ENCODE data around the gene LSS.
A peak's percentile ranks its signal among the peaks of the same experiment; 100 is the strongest.
"Not testable (repeated sequence)": the region's sequence is repeated elsewhere in the genome, so short reads cannot be mapped to it uniquely, and the experiment has no call there.

The LSS gene

DNA sequence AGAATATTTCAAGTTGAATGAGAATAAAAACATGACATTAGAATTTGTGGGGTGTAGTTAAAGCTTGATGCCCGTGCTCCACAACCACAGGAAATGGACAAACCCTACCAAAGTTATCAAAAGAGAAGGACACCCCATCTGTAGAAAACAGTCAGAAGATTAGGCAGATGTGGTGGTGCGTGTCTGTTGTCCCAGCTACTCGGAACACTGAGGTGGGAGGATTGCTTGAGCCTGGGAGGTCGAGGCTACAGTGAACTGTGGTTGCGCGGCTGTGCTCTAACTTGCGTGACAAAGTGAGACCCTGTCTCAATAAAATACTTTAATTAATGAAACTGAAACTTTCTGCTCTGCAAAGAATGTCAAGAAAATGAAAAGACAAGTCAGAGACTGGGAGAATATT is 42.9 kb downstream of the LSS start:
- DNase-seq, result no peak

DNA sequence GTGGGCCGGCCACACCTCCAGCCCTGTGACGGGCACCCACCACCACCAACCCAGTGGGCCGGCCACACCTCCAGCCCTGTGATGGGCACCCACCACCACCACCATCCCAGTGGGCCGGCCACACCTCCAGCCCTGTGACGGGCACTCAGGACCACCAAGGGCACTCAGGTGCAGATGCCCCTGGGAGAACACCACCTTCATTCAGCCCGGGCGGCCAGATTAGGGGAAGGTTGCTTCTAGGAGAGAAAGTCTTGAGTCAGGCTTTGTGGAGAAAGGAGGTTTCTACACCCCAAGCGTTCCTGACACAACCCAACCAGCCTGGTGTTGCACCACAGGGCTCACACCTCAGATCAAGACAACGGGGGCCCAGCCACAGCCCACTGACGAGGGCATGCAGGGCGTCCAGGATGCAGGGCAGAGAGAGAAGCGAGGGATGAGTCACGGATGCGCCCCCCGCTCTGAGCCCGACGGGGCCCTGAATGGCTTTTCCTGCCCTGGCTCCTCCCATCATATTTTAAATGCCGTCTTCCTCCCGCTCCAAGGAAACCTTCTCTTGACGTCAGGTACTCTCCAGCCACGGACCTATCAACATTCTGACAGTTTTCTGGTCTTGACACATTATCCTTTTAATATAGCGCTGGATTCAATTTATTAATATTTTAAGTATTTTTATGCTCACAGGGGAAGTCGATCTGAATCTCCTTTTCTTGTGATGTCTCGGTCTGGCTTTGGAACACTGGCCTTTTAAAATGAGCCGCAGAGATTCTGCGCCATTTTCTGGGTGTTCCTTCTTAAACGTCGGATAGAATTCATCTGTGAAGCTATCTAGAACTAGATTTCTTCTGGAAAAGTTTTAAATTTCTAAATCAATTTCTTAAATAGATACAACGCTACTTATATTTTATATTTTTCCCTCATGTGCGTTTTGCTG is 43.7 kb downstream of the LSS start:
- DNase-seq, result peak; percentile 62

DNA sequence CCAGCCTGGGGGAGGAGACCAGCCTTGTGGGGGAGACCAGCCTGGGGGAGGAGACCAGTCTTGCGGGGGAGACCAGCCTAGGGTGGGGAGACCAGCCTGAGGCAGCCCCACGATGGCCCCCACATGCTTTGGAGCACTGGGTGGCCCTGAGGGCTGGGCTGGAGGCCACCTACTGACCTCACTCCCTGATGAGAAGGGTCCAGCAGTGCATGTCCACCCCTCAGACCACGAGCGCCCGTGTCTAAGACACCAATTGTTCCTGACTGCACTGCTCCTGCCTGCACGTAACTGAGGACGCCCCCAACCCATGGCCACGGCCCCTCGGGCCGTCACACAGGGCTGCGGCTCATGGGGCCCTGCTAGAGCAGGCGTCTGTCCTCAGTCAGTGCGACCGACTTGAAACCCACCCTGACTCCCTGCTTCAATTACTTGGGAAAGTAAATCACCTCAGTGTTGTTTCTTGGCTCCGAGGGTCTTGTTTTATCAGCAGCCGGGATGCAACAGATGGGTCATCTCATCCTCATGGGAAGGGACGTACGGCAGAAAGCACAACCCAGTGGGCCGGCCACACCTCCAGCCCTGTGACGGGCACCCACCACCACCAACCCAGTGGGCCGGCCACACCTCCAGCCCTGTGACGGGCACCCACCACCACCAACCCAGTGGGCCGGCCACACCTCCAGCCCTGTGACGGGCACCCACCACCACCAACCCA is 44.5 kb downstream of the LSS start, which contains the start of gene SPATC1L:
Gene SPATC1L (minus strand): TSS at position 550 of the 715 bp plus-strand sequence. CDS start 1,643 bp downstream, outside the sequence.
- no peak for DNase-seq

DNA sequence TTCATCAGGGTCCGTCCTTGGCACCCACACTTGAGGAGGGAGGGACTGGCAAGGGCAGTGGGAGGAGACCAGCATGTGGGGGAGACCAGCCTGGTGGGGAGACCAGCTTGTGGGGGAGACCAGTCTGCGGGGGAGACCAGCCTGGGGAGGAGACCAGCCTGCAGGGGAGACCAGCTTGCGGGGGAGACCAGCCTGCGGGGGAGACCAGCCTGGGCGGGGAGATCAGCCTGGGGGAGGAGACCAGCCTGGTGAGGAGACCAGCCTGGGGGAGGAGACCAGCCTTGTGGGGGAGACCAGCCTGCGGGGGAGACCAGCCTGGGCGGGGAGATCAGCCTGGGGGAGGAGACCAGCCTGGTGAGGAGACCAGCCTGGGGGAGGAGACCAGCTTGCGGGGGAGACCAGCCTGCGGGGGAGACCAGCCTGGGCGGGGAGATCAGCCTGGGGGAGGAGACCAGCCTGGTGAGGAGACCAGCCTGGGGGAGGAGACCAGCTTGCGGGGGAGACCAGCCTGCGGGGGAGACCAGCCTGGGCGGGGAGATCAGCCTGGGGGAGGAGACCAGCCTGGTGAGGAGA is 45.2 kb downstream of the LSS start:
- not testable (repeated sequence) for DNase-seq

DNA sequence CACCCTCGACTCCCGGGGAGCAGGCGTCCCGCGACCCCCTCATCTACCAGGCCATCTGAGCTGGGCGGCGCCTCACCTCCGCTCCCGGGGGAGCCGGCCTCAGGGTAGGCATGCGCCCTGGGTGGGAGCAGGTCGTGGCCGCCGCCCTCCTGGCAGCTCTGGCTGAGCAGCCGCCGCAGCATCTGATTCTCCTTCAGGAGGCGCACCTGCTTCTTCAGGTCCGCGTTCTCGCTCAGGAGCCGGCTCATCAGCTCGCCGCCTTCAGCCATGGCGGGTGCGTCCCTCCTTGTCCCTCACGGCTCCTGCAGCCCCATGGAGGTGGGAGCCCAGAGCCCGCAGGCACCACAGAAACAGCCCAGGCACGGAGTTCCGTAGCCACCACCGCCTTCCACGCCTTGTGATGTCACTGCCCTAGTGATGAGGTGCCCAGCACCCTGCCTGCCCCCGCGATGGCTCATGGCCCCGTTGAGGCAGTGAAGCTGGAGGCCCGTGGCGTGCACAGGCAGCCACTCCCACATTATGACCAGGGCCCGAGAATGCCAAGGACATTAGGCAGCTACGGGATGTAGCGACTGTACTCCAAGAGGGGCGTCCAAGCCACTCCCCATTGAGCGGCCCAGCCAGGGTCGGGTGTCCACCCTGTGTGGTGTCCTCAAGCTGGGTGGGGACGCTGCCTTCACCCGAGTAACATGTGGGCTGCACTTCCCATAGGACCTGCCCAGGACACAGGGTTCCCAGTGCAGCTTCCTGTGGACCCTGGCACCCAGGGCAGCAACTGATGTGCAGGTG is 45.8 kb downstream of the LSS start:
- DNase-seq, result no peak

DNA sequence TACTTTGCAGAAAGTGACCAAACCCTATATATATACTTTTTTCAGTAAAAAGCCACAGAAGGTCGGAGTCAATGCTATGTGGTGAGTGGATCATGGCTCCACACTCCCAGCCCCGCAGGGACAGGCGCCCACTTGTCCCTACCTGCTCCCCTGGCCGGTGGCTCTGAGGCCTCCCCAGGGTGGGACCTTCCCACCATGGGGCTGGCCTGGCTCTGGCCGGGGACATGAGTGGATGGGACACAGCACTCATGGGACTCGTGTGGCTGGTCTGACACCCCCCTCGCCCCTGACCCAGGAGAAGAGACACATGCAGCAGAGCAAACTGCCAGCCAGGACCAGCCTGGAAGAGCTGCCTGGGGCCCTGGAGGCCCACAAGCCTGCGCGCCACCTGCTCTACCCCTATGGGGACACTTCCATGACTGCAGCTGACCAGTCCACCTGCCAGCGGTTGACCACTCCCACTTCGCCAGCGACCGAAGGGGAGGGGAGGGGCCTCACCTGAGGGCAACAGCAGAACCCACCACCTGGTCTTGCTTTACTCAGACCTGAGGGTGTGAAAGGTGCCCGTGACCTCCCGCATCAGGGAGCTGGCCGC is 46.5 kb downstream of the LSS start:
- DNase-seq, result no peak

DNA sequence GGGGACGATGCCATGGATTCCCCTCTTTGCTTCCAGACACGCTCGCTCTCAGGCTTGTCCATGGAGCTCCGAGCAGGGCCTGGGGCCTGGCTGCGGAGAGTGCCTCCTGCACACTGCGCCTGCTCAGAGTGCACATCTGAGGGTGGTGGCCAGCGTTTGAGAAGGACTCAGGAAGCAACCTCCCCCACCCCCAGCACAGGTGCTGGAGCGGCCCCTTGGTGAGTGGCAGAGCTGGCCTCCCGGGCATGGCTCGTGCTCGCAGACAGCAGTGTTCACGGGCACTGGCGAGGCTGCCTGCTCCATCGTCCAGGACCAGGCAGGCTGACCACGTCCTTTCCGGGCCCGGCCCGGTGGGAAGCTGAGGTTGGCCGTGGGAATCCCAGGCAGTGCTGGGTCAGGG is 47.1 kb downstream of the LSS start:
- no peak for DNase-seq

DNA sequence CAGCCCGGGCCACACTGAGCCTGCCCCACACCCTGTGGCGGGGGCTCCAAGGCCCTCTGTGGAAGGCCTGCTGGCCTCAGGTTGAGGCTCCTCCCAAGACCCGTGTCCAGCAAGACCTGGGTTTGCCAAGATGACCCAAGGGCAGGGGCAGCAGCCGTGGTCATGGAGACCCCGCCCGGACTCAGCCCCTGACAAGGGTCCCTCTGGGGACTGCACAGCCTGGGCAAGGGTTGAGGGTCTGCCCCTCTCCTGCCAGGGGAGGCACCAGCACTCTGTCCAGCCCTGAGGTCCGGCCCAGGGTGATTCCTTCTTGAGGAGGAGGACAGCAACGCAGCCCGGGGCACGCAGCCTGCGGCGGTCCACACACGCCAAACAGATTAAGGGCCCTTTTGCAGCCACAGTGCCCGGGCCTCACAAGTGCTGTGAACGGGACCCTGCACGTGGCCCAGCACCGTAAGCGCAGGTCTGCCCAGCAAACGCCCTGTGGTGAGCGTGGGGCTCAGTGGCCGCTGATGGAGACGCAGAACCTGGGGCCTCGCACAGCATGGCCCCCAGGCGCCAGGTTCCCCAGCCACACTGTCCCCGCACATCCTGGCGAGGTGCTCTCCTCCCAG is 47.7 kb downstream of the LSS start:
- no peak for DNase-seq

DNA sequence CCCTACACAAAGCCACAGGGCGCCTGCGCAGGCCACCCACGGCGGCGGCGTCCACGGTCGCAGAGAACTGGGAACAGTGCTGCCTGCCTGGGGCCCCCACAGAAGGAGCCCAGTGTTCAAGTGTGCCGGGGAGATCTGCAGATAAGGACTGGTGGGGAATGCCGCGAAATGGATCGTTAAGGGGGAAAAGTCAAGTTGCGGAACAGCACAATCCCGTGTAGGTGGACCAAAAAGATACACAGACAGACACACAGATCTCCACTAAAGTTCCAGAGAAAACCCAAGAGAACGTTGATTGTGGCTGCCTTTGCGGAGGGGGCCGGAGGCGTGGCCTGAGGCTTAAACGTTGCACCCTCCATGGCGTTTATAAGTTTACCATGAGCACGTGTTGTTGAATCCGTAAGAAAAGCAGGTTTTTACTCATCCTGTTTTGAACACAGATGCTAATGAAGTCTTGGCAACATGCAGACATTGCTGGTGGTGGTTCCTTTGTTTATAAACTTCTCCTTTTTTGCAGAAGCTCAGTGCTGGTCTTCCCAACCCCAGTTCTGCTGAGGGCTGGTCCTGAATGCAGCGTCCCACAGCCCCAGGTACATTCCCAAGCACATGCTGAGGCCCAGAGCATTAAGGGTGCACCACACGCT is 48.4 kb downstream of the LSS start:
- DNase-seq, result no peak

DNA sequence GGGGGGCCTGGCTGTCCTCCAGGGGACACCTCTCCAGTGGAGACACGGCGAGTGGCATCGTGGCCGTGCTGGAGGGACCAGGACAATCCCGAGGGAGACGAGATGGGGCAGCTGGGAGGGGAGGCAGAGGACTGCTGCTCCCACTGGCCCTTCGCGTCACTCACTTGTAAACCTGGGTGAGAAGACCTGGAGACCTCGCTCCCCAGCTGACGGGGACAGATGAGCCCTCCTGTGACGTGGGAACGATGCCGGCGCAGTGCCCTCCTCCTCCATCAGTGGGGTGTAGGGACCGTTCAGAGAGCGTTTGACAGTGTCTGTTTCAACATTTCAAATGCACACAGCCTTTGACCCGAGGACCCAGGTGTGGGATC is 48.9 kb downstream of the LSS start:
- no peak for DNase-seq

DNA sequence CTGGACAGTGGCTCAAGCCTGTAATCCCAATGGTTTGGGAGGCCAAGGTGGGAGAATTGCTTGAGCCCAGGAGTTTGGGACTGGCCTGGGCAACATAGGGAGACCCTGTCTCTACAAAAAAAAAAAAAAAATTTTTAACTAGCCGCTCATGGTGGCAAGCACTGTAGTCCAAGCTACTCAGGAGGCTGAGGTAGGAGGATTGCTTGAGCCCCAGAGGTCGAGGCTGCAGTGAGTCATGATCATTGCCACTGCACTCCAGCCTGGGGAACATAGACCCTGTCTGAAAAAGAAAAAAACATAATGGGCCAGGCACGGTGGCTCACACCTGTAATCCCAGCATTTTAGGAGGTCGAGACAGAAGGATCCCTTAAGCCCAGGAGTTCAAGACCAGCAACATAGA is 49.6 kb downstream of the LSS start:
- no peak for DNase-seq

DNA sequence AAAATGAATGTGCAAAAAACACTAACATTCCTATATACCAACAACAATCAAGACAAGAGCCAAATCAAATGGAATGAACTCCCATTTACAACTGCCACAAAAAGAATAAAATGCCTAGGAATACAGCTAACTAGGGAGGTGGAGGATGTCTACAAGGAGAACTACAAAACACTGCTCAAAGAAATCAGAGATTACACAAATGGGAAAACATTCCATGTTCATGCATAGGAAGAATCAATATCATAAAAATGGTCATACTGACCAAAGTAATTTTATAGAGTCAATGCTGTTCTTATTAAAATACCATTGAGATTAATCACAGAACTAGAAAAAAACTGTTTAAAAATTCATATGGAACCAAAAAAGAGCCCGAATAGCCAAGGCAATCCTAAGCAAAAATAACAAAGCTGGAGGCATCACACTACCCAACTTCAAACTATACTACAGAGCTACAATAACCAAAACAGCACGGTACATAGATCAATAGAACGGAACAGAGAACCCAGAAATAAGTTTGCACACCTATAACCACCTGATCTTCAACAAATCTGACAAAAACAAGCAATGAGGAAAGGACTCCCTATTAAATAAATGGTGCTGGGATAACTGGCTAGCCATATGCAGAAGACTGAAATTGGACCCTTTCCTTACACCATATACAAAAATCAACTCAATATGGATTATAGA is 52.0 kb downstream of the LSS start:
- not testable (repeated sequence) for DNase-seq

DNA sequence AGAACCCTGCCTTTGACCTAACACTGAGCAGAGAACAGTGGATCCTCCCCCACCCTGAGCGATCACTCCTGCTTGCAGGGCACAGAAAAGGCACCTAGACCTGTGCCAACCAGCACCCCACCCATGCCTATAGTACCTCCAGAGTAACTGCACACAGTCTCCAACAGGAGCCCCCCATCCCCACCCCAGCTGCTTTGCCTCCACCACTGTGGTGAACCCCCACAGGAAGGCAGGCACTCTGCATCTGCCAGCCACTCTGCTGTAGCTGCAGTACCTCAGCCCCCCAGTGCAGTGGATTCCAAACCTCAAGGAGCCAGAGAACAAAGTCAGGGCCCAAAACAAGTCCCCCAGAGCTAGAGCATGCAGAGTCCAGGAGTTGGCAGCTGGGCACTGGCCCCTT is 55.0 kb downstream of the LSS start:
- DNase-seq, result no peak

DNA sequence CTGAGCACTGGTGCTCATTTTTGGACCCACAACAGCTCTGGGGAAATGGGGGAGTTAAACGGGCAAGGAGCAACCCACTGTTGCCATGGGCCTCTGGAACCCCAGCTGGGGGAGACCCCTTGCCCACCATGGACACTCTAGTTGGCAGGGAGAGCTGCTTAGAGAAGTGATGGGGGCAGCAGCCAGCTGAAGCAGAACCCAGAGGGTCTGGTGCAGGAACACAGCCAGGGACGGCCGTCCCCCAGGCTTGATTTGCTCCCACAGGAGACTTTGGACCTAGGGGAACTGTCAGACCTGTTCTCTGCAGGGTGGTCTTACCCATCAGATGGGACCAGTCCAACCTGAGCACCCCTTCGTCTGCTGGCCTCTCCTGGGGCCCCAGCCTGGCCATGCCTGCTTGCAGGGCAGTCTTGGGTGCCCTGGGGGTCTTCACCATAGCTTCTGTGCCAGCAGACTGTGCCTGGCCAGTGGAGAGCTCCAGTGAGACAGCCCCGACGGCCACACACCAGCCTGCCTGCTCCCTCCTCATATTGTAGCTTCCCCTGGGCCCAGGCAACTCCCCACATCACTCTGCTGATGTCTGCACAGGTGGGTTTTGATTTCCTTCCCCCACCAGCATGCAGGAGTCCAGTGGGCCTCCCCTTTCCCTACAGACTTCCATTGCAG is 55.6 kb downstream of the LSS start:
- DNase-seq, result no peak

DNA sequence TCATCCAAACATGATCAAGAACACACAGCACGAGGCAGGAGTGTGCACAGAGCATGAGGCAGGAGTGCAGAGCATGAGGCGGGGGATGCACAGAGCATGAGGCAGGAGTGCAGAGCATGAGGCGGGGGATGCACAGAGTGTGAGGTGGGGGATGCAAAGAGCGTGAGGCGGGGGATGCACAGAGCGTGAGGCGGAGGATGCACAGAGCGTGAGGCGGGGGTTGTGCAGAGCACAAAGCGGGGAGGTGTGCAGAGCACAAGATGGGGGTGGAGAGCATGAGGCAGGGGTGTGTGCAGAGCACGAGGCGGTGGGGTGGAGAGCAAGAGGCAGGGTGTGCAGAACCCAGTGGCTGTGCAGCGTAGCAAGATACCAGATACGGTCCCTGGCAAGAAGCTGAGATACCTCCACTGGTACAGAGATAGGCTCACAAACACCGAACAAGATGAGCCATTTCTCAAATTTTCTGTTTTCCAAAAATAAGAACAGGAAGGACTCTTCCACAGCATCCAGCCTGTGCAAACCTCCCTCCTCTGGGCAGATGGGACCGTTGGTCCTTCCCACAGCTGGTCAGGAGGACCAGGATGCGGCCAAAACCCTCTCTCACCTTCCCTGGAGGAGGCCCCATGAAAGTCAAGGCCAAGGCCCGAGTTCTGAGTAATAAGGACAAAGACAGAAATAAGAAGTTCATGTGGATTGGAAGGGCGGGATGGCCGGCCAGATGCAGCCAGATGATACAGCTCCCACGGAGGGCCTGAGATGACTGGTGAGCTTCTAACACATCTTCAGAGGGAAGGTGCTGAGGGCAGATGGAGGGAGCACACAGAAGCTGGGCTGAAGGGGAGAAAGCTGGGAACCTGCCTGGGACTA is 56.3 kb downstream of the LSS start:
- no peak for DNase-seq

DNA sequence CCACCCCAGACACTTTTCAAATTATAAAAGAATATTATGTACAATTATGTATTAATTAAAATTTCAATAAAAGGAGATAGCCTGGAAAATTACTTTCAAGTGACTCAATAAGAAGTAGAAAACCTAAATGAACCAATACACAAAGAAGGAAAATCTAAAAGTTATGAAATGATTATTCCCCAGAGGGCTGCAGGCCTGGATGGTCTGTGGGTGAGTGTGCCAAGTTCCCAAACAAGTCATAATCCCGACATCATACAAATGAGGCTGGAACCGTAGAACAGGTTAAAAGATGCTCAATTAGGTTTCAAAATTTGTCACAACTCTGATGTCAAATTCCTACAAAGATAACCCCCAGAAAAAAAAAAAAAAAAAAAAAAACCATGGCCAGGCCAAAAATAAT is 57.0 kb downstream of the LSS start:
- DNase-seq, result no peak

DNA sequence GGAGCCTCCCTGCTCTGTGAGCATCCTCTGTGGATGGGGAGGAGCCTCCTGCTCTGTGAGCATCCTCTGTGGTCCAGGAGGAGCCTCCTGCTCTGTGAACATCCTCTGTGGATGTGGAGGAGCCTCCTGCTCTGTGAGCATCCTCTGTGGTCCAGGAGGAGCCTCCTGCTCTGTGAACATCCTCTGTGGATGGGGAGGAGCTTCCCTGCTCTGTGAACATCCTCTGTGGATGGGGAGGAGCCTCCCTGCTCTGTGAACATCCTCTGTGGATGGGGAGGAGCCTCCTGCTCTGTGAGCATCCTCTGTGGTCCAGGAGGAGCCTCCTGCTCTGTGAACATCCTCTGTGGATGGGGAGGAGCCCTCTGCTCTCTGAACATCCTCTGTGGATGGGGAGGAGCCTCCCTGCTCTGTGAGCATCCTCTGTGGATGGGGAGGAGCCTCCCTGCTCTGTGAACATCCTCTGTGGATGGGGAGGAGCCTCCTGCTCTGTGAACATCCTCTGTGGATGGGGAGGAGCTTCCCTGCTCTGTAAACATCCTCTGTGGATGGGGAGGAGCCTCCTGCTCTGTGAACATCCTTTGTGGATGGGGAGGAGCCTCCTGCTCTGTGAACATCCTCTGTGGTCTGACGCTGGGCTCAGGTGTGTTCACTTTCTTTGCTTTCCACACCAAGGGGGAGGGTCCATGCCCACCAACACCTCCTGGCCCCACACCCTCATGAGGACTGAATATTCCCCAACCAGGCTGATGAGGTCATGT is 58.0 kb downstream of the LSS start:
- DNase-seq, result peak; percentile 32

DNA sequence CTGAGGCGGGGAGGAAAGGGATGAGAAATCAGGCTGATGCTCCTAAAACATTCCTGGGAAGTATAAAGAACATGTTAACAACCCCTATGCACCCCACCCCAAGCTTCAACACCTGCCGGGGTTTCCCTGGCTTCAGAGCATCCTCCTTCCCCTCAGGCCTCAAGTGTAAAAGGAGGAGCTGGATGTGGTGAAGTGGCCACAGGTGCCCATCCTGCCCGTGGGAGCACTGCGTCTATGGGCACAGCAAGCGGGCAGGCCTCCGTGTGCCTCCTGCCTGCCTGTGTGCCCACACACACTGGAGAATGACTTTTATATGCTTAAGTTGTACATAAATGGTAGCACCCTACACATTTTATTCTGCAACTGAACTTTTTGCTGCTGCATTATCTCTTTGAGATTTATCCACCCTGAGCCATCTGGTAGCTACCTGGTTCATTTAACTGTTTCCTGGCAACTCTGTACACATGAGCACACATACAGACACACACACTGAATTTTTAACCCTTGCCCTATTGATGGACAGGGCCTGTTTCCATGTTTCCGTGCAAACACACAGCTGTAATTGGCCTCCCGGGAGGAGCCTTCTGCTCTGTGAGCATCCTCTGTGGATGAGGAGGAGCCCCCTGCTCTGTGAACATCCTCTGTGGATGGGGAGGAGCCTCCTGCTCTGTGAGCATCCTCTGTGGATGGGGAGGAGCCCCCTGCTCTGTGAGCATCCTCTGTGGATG is 59.8 kb downstream of the LSS start:
- no peak for DNase-seq
